GM12873 (cell line): ENCODE data around the gene CPVL.

Experiments used
- CTCF ChIP-seq: IDR thresholded peaks from 2 replicates; pipeline ENCODE4 v1.5.1; 2012; ENCODE audit warnings: low read depth, mild to moderate bottlenecking, moderate library complexity, low read length, control low read depth; ENCODE audit not compliant: insufficient read depth; ENCODE audit errors: missing control alignments

The CPVL gene

GRCh38 chr7:29042824-29043231 lies 103.5 kb downstream of the CPVL start:
- no peak for TF ChIP-seq CTCF

GRCh38 chr7:29041991-29042390 lies 104.3 kb downstream of the CPVL start:
- no peak for TF ChIP-seq CTCF

- no peak for TF ChIP-seq CTCF
Measured at GRCh38 chr7:29040579-29040925, 105.8 kb downstream of the CPVL start.

- no peak for TF ChIP-seq CTCF
Measured at GRCh38 chr7:29039821-29040578, 106.3 kb downstream of the CPVL start.

GRCh38 chr7:29038463-29038862 lies 107.9 kb downstream of the CPVL start:
- no peak for TF ChIP-seq CTCF

GRCh38 chr7:29035044-29035740 lies 111.1 kb downstream of the CPVL start:
- no peak for TF ChIP-seq CTCF

- TF ChIP-seq CTCF = no peak
Measured at GRCh38 chr7:29033584-29033983, 112.8 kb downstream of the CPVL start.
